ENCODE results near the gene MACROD1.

Gene MACROD1

DNA sequence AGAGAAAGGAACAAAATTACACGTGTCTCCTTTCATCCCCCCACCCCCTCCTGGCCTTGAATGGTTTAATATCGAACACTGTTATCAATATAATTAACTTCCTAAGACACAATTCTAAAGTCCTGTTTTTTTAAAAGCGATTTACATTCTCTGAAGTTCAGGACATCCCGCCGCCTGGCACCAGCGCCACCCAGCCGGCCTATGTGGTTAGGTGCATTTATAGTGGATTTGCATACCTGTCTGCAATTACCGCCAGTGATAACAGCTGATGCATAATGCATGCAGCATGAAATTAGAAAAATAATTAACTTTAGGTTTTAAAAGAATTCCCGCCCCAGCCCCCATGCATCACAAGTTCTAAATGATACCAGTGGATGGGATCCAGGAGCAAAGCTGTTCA lies 58.6 kb downstream of the MACROD1 start:
- no peak overlapping the region for H3K4me3 ChIP-seq (ENCODE audit: low read depth, low read length)
- in situ Hi-C loops (cut with HindIII; ENCODE audit: low sequenced_read_pairs) = no loop called here
- DNase-seq (ENCODE audit: low read depth) = no peak
- TF ChIP-seq, protein P1, sequence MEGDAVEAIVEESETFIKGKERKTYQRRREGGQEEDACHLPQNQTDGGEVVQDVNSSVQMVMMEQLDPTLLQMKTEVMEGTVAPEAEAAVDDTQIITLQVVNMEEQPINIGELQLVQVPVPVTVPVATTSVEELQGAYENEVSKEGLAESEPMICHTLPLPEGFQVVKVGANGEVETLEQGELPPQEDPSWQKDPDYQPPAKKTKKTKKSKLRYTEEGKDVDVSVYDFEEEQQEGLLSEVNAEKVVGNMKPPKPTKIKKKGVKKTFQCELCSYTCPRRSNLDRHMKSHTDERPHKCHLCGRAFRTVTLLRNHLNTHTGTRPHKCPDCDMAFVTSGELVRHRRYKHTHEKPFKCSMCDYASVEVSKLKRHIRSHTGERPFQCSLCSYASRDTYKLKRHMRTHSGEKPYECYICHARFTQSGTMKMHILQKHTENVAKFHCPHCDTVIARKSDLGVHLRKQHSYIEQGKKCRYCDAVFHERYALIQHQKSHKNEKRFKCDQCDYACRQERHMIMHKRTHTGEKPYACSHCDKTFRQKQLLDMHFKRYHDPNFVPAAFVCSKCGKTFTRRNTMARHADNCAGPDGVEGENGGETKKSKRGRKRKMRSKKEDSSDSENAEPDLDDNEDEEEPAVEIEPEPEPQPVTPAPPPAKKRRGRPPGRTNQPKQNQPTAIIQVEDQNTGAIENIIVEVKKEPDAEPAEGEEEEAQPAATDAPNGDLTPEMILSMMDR (IDR thresholded peaks at IDR 0.05; ENCODE audit: low read depth, low read length, missing control alignments) = no peak

GRCh38 chr11:64104632-64105031 lies 61.3 kb downstream of the MACROD1 start:
- in situ Hi-C loops (cut with HindIII; ENCODE audit: low sequenced_read_pairs) = no loop called here
- TF ChIP-seq, protein P1 (IDR thresholded peaks at IDR 0.05; ENCODE audit: low read depth, low read length, missing control alignments) = no peak

GRCh38 chr11:64103277-64103985 lies 62.5 kb downstream of the MACROD1 start:
- TF ChIP-seq, protein P1 (IDR thresholded peaks at IDR 0.05; ENCODE audit: low read depth, low read length, missing control alignments) = no peak
- in situ Hi-C loops (cut with HindIII; ENCODE audit: low sequenced_read_pairs) = no loop called here
- H3K4me3 ChIP-seq (ENCODE audit: low read depth, low read length) = no peak overlapping the region
- no peak for DNase-seq (ENCODE audit: low read depth)

More at GRCh38 chr11:64104632-64105031, 61.3 kb downstream of the MACROD1 start:
- H3K4me3 ChIP-seq (ENCODE audit: low read depth, low read length) = no peak overlapping the region
- DNase-seq (ENCODE audit: low read depth) = no peak

- in situ Hi-C loops (cut with HindIII; ENCODE audit: low sequenced_read_pairs) = no loop called here
- DNase-seq (ENCODE audit: low read depth) = no peak
- no peak overlapping the region for H3K4me3 ChIP-seq (ENCODE audit: low read depth, low read length)
- TF ChIP-seq, protein P1 (IDR thresholded peaks at IDR 0.05; ENCODE audit: low read depth, low read length, missing control alignments) = no peak
Observed at GRCh38 chr11:64102005-64102738, 63.7 kb downstream of the MACROD1 start.

DNA sequence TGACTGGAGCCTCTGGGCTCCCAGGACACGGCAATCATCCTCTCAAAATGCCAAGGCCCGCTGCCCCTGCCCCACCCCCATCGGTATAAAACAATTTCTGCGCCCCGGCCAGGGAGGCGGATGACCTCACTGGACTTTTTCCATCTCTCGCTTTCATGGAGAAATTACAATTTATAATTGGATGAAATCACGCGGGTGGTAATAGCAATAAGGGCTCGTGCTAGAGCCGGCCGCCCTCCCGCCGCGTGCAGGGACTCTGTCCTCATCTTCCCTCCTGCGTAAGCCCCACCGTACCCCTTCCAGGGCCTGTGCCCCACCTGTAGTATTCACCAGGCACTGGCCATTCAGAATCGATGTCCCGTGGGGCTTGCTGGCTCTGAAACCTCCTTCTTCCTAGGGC lies 64.5 kb downstream of the MACROD1 start:
- no peak overlapping the region for H3K4me3 ChIP-seq (ENCODE audit: low read depth, low read length)
- in situ Hi-C loops (cut with HindIII; ENCODE audit: low sequenced_read_pairs) = no loop called here
- no peak for DNase-seq (ENCODE audit: low read depth)
- TF ChIP-seq, protein P1 (IDR thresholded peaks at IDR 0.05; ENCODE audit: low read depth, low read length, missing control alignments) = no peak

DNA sequence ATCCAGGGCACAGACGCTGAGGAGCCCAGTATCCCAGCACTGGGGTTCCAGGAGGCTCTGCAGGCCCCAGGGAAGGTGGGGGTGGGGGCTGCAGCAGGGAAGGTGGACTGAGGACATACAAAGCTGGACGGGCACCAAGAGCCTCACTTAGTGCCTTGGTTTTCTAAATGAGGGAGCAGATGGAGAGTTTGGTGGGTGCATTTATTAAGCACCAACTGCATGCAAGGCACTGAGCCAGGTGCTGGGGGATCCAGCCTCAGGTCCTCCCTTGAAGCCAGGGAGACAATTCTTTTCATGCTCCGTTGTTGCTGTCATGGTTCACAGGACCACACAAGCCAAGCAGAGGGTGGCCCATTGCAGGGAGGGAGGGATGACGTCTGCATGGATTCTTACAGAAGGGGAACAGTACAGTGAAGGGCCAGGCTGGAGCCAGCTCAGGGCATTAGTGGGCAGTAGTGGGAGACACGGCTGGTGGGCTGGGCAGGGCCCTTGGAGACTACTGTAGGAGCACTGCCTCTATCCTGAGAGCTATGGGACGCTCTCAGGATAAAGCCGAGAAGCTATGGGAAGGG lies 65.0 kb downstream of the MACROD1 start:
- H3K4me3 ChIP-seq (ENCODE audit: low read depth, low read length) = no peak overlapping the region
- in situ Hi-C loops (cut with HindIII; ENCODE audit: low sequenced_read_pairs) = no loop called here
- TF ChIP-seq, protein P1 (IDR thresholded peaks at IDR 0.05; ENCODE audit: low read depth, low read length, missing control alignments) = no peak
- DNase-seq (ENCODE audit: low read depth) = no peak
